Endothelial cell (in vitro differentiated cells): Measurements from ENCODE around the gene TUBGCP4. TPM values are rescaled to one million over a fixed set of nuclear protein-coding genes. Genes with fewer than 3 reads are reported as not detected.

ENCODE experiments used
- DNase-seq: peaks from one replicate; pipeline ENCODE4 v3.0.0; 2021; ENCODE audit warnings: low spot score
- H3K27ac Mint-ChIP-seq: one replicate; pipeline ENCODE4 v1.8.0; 2021; ENCODE audit warnings: mixed read lengths, inconsistent platforms; ENCODE audit not compliant: unreplicated experiment
- H3K27me3 Mint-ChIP-seq: one replicate; pipeline ENCODE4 v1.8.0; 2021; ENCODE audit warnings: mild to moderate bottlenecking, moderate library complexity, mixed read lengths, inconsistent platforms; ENCODE audit not compliant: unreplicated experiment
- H3K36me3 Mint-ChIP-seq: one replicate; pipeline ENCODE4 v1.8.0; 2021; ENCODE audit warnings: mild to moderate bottlenecking, low read depth, mixed read lengths, inconsistent platforms; ENCODE audit not compliant: unreplicated experiment
- H3K4me1 Mint-ChIP-seq: one replicate; pipeline ENCODE4 v1.8.0; 2021; ENCODE audit warnings: mild to moderate bottlenecking, mixed read lengths, inconsistent platforms; ENCODE audit not compliant: unreplicated experiment
- H3K4me3 Mint-ChIP-seq: one replicate; pipeline ENCODE4 v1.8.0; 2021; ENCODE audit warnings: mild to moderate bottlenecking, mixed read lengths, inconsistent platforms; ENCODE audit not compliant: unreplicated experiment
- H3K9me3 Mint-ChIP-seq: one replicate; pipeline ENCODE4 v1.8.0; 2021; ENCODE audit warnings: mixed read lengths, inconsistent platforms; ENCODE audit not compliant: unreplicated experiment
- total RNA-seq: library from RNA; stranded (reverse); fragmentation: NEBNext Ultra II Directional; extraction: Animal tissue kit (Norgen Biotek cat#: 25700); gene quantifications from one replicate; pipeline ENCODE4 v1.2.1, GENCODE V29; 2021; ENCODE audit not compliant: unreplicated experiment
- TF ChIP-seq, protein P1 (sequence below): fragments of 200-600 bp; sonication (generic); IDR thresholded peaks from one replicate; pipeline ENCODE4 v1.5.0; 2021; ENCODE audit warnings: antibody characterized with exemption; ENCODE audit not compliant: unreplicated experiment

Gene TUBGCP4
- total RNA-seq, 1 donor from 2014 or later, result 14.6 TPM

DNA sequence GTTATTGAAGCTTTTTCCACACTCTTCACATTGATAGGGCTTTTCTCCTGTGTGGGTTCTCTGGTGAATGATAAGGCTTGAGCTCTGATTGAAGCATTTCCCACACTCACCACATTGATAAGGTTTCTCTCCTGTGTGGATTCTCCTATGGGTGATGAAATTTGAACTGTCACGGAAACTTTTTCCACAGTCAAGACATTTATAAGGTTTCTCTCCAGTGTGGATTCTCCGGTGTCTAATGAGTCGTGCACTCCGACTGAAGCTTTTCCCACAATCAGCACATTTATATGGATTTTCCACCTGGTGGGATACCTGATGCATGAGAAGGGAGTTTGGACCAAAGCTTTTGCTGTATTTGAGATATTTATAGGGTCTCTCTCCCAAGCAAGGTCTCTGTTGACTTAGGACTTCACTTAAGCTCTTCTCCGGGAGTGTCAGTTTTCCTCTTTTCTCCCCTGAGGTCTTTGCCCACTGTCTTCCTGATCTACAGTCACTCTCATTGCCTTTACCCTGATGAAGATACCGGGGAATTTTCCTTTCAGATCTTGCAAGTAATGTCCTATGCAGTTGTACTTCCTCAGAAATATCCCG, 9.5 kb upstream of the TUBGCP4 start:
- H3K9me3 Mint-ChIP-seq, result peaks cover 10% of the 10 kb centered on the region
- H3K36me3 Mint-ChIP-seq, result peaks cover 63% of the 10 kb centered on the region
- TF ChIP-seq, protein P1, sequence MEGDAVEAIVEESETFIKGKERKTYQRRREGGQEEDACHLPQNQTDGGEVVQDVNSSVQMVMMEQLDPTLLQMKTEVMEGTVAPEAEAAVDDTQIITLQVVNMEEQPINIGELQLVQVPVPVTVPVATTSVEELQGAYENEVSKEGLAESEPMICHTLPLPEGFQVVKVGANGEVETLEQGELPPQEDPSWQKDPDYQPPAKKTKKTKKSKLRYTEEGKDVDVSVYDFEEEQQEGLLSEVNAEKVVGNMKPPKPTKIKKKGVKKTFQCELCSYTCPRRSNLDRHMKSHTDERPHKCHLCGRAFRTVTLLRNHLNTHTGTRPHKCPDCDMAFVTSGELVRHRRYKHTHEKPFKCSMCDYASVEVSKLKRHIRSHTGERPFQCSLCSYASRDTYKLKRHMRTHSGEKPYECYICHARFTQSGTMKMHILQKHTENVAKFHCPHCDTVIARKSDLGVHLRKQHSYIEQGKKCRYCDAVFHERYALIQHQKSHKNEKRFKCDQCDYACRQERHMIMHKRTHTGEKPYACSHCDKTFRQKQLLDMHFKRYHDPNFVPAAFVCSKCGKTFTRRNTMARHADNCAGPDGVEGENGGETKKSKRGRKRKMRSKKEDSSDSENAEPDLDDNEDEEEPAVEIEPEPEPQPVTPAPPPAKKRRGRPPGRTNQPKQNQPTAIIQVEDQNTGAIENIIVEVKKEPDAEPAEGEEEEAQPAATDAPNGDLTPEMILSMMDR, result no peak
- peaks cover 11% of the 10 kb centered on the region for H3K4me1 Mint-ChIP-seq
- no peak for DNase-seq
- peak overlapping the region; percentile 79 for H3K4me3 Mint-ChIP-seq
- H3K27me3 Mint-ChIP-seq, result no peaks in the 10 kb centered on the region
- H3K27ac Mint-ChIP-seq, result no peak overlapping the region

DNA sequence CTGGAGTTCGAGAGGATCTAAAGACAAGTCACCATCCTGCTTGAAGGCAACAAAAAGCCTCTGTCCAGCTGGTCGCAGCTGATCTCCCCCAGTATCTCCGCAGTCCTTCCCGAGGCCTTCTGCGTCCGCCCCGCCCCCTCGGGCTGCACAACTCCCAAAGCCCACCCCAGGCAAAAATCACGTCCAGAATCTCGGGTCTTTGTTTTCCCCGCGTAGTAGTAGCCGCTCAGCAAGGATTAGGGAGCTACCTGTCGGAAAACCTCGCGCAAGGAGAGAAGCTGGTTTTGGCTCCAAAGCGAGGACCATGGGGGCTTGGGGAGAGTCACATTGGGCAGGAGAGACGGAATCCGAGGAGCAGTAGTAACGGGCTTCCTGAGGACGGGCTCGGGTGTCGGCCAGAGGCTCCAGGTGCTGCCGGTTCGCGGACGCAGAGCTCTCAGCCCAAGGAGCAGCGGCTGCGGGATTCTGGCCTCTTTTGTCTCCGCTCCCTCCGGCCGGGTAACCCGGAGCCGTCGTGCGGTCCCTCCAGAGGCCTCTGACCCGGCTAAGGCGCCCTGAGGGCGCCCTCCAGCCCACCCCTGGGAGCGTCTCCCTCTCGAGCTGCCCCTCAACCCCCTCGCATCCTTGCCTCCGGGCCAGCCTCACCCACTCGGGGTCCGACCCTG, 459 bp upstream of the TUBGCP4 start:
- peak overlapping the region; percentile 89 for H3K27ac Mint-ChIP-seq
- no peaks in the 10 kb centered on the region for H3K9me3 Mint-ChIP-seq
- DNase-seq, result peak; percentile 46
- H3K36me3 Mint-ChIP-seq, result peaks cover 33% of the 10 kb centered on the region
- peaks cover 43% of the 10 kb centered on the region for H3K4me1 Mint-ChIP-seq
- H3K27me3 Mint-ChIP-seq, result peaks cover 7% of the 10 kb centered on the region
- peak overlapping the region; percentile 97 for H3K4me3 Mint-ChIP-seq
- TF ChIP-seq, protein P1, result no peak

DNA sequence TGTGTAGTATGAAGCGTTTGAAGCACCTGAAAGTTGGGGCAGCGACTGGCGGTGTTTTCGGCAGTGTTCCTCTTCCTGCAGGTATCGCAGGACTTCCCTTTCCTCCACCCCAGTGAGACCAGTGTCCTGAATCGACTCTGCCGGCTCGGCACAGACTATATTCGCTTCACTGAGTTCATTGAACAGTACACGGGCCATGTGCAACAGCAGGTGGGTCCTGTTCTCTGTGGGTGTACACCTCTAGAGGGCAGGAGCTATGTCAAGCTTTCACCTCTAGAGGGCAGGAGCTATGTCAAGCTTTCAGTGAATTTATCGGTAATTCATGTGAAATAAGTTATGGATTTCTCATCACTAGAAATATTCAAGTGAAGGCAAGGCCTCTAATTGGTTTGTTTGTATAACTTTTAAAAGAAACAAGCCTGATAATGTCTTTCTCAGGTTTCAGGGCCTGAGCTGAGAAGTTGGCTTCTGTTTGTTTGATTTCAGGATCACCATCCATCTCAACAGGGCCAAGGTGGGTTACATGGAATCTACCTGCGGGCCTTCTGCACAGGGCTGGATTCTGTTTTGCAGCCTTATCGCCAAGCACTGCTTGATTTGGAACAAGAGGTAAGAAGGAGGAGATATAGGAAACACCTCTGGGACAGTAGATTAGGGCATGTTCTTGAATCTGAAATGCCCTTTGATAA, 5.3 kb downstream of the TUBGCP4 start:
- peak; percentile 37 for DNase-seq
- TF ChIP-seq, protein P1, result peak; percentile 82
- H3K4me3 Mint-ChIP-seq, result no peak overlapping the region
- no peak overlapping the region for H3K27ac Mint-ChIP-seq
- peaks cover 11% of the 10 kb centered on the region for H3K36me3 Mint-ChIP-seq
- peaks cover 8% of the 10 kb centered on the region for H3K4me1 Mint-ChIP-seq
- peaks cover 1% of the 10 kb centered on the region for H3K27me3 Mint-ChIP-seq
- no peaks in the 10 kb centered on the region for H3K9me3 Mint-ChIP-seq

DNA sequence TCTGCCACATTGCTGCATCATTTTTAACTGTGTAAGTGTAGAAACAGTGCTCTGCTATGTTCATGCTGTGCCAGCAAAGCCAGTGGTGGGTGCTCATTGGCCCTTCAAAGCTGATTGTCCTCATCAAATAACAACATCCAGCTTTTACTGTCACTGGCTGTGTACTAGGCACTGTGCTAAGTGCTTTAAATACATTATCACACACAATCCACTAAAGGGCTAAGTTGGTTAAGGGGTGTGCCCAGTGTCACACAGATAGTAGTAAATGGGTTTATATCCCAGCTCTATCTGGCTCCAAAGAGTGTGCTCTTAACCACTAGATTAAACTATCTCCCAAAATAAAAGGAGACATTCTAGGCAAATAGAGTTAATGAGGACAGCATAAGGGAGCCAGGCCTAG, 7.7 kb downstream of the TUBGCP4 start:
- no peak overlapping the region for H3K4me3 Mint-ChIP-seq
- peaks cover 16% of the 10 kb centered on the region for H3K36me3 Mint-ChIP-seq
- no peaks in the 10 kb centered on the region for H3K9me3 Mint-ChIP-seq
- TF ChIP-seq, protein P1, result no peak
- H3K4me1 Mint-ChIP-seq, result no peaks in the 10 kb centered on the region
- no peaks in the 10 kb centered on the region for H3K27me3 Mint-ChIP-seq
- no peak overlapping the region for H3K27ac Mint-ChIP-seq
- no peak for DNase-seq

DNA sequence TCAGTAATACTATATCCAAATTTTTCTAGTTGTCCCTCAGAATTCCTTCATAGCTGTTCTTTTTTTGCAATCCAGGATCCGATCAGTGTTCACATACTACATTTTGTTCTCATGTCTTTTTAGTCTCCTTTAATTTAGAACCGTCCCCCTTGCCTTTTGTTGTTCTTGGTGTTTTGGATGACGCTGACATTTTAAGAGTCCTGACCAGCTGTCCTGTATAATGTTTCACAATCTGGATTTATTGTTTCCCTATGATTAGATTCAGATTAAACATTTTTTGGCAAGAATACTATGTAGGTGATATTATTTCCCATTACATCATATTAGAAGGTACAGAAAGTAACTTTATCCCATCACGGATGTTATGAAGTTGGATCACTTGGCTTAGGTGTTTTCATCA, 11.4 kb downstream of the TUBGCP4 start:
- TF ChIP-seq, protein P1, result no peak
- Mint-ChIP-seq H3K9me3 (no peaks in the 10 kb centered on the region), H3K27ac (no peak overlapping the region), H3K4me3 (no peak overlapping the region), H3K27me3 (no peaks in the 10 kb centered on the region), H3K36me3 (peaks cover 39% of the 10 kb centered on the region), H3K4me1 (no peaks in the 10 kb centered on the region)
- DNase-seq, result no peak
